Measurements from ENCODE around the gene SALL1. TPM values are rescaled to one million over a fixed set of nuclear protein-coding genes. Genes with fewer than 3 reads are reported as not detected.

The SALL1 gene
- total and polyA plus RNA-seq, 2 experiments from 2014 or later, result 9.4 to 22.7 TPM

GRCh38 chr16:51153577-51154031 lies 2.5 kb upstream of the SALL1 start (continued):
- TF ChIP-seq REST (IDR thresholded peaks at IDR 0.05; ENCODE audit: unreplicated experiment) (peak; percentile 7), CREB1 (CRISPR knock-in tag; IDR thresholded peaks at IDR 0.05; ENCODE audit: low read depth) (no peak)

DNA sequence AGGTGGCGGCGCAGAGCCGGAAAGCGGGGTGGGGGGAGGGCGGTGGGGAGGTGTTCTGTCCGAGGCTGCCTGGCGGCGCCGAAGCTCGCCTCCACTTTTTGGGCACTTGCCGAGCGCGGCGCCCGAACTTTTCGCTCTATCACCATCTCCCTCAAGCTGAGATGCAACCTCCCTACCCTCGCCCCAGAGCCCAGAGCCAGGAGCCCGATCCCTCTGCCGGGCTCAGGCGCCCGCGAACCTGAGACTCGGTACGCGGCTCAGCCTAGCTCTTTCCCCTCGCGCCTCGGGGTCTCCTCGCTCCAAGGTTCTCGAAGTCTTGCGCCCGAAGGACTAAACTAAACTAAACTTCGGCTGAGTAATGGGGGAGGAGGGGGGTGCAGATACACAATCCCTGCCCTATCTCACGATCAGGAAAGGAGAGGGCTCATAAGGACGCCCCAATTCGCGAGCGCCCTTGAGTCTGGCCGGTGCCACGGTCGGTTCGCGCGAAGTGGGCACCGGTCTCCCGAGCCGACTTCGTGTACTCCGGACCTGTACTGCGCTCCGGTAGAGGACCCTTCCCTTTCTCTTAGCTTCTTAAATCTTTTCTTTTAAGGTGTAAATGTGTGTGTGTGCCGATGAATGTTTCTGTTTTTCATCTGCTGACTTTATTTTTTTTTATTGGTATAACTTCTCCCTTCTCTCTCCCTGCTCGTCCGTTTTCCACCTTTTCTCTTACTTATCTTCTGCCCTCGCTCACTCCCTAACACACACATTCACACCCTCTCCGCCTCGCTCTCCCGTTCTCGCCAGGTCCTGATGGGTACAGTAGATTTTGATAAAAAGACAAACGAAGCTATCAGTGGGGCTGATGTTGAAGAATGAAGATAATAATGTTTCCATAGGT lies 1.9 kb upstream of the SALL1 start:
- peak; percentile 29 for TF ChIP-seq EZH2 (IDR thresholded peaks at IDR 0.05; ENCODE audit: low read depth, unreplicated experiment)
- TF ChIP-seq, protein P1, sequence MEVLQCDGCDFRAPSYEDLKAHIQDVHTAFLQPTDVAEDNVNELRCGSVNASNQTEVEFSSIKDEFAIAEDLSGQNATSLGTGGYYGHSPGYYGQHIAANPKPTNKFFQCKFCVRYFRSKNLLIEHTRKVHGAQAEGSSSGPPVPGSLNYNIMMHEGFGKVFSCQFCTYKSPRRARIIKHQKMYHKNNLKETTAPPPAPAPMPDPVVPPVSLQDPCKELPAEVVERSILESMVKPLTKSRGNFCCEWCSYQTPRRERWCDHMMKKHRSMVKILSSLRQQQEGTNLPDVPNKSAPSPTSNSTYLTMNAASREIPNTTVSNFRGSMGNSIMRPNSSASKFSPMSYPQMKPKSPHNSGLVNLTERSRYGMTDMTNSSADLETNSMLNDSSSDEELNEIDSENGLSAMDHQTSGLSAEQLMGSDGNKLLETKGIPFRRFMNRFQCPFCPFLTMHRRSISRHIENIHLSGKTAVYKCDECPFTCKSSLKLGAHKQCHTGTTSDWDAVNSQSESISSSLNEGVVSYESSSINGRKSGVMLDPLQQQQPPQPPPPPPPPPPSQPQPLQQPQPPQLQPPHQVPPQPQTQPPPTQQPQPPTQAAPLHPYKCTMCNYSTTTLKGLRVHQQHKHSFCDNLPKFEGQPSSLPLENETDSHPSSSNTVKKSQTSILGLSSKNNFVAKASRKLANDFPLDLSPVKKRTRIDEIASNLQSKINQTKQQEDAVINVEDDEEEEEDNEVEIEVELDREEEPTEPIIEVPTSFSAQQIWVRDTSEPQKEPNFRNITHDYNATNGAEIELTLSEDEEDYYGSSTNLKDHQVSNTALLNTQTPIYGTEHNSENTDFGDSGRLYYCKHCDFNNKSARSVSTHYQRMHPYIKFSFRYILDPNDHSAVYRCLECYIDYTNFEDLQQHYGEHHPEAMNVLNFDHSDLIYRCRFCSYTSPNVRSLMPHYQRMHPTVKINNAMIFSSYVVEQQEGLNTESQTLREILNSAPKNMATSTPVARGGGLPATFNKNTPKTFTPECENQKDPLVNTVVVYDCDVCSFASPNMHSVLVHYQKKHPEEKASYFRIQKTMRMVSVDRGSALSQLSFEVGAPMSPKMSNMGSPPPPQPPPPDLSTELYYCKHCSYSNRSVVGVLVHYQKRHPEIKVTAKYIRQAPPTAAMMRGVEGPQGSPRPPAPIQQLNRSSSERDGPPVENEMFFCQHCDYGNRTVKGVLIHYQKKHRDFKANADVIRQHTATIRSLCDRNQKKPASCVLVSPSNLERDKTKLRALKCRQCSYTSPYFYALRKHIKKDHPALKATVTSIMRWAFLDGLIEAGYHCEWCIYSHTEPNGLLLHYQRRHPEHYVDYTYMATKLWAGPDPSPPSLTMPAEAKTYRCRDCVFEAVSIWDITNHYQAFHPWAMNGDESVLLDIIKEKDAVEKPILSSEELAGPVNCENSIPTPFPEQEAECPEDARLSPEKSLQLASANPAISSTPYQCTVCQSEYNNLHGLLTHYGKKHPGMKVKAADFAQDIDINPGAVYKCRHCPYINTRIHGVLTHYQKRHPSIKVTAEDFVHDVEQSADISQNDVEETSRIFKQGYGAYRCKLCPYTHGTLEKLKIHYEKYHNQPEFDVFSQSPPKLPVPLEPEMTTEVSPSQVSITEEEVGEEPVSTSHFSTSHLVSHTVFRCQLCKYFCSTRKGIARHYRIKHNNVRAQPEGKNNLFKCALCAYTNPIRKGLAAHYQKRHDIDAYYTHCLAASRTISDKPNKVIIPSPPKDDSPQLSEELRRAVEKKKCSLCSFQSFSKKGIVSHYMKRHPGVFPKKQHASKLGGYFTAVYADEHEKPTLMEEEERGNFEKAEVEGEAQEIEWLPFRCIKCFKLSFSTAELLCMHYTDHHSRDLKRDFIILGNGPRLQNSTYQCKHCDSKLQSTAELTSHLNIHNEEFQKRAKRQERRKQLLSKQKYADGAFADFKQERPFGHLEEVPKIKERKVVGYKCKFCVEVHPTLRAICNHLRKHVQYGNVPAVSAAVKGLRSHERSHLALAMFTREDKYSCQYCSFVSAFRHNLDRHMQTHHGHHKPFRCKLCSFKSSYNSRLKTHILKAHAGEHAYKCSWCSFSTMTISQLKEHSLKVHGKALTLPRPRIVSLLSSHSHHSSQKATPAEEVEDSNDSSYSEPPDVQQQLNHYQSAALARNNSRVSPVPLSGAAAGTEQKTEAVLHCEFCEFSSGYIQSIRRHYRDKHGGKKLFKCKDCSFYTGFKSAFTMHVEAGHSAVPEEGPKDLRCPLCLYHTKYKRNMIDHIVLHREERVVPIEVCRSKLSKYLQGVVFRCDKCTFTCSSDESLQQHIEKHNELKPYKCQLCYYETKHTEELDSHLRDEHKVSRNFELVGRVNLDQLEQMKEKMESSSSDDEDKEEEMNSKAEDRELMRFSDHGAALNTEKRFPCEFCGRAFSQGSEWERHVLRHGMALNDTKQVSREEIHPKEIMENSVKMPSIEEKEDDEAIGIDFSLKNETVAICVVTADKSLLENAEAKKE (CRISPR knock-in tag; IDR thresholded peaks at IDR 0.05), result no peak
- Mint-ChIP-seq H3K36me3 (ENCODE audit: low read depth) (peaks cover 20% of the 10 kb centered on the region), H3K9me3 (peaks cover 3% of the 10 kb centered on the region; the same call in 1 of the 3 replicates), H3K4me1 (peaks cover 44% of the 10 kb centered on the region), H3K27ac (peak overlapping the region; percentile 31; the same call in 1 of the 2 replicates), H3K4me3 (peak overlapping the region; percentile 85), H3K27me3 (ENCODE audit: insufficient read depth, low read depth, poor library complexity) (peaks cover 43% of the 10 kb centered on the region)
- Histone ChIP-seq H3K4me1 (ENCODE audit: insufficient read depth) (peaks cover 33% of the 10 kb centered on the region), H3K9me2 (ENCODE audit: insufficient read depth) (no peaks in the 10 kb centered on the region), H3K4me2 (peak overlapping the region; percentile 85), H4K20me1 (replicated peaks; ENCODE audit: insufficient read depth) (0 out of 2 replicates have a peak, but pooled peaks cover 2% of the 10 kb centered on the region), H3K27me3 (ENCODE audit: insufficient read depth) (peaks cover 75% of the 10 kb centered on the region), H3K4me3 (peak overlapping the region; percentile 94), H3F3A (replicated peaks; ENCODE audit: low read depth) (no peaks in the 10 kb centered on the region; the same call in 1 of the 2 replicates), H3K36me3 (ENCODE audit: insufficient read depth) (no peaks in the 10 kb centered on the region), H3K27ac (ENCODE audit: low read depth) (peak overlapping the region; percentile 98), H2AFZ (peak overlapping the region; percentile 40; the same call in 1 of the 2 replicates), H3K79me2 (replicated peaks; ENCODE audit: insufficient read depth) (peaks cover 30% of the 10 kb centered on the region)
- ATAC-seq, result peak; percentile 1
- peak; percentile 71 for DNase-seq (ENCODE audit: low spot score)
